ENCODE measurements around the gene MED23.
"Not testable (repeated sequence)": the region's sequence is repeated elsewhere in the genome, so short reads cannot be mapped to it uniquely, and the experiment has no call there.

MED23 gene

GRCh38 chr6:131568726-131569125 lies 59.3 kb downstream of the MED23 start:
- DNase-seq, result no peak

GRCh38 chr6:131565056-131565455 lies 63.0 kb downstream of the MED23 start:
- DNase-seq, result no peak

GRCh38 chr6:131561925-131562707 lies 65.9 kb downstream of the MED23 start:
- DNase-seq, result no peak

GRCh38 chr6:131558922-131559321 lies 69.1 kb downstream of the MED23 start:
- DNase-seq, result no peak

- DNase-seq, result no peak
Observed at GRCh38 chr6:131555992-131556391, 72.0 kb downstream of the MED23 start.

GRCh38 chr6:131552572-131552971 lies 75.5 kb downstream of the MED23 start:
- DNase-seq, result no peak

- no peak for DNase-seq
Observed at GRCh38 chr6:131551902-131552301, 76.1 kb downstream of the MED23 start.

- no peak for DNase-seq
Observed at GRCh38 chr6:131549811-131550210, 78.2 kb downstream of the MED23 start.

- DNase-seq, result no peak
Observed at GRCh38 chr6:131548441-131548840, 79.6 kb downstream of the MED23 start.

- DNase-seq, result no peak
Observed at GRCh38 chr6:131547488-131547887, 80.6 kb downstream of the MED23 start.

- no peak for DNase-seq
Observed at GRCh38 chr6:131545317-131545716, 82.7 kb downstream of the MED23 start.

GRCh38 chr6:131538615-131539014 lies 89.4 kb downstream of the MED23 start:
- not testable (repeated sequence) for DNase-seq

GRCh38 chr6:131532580-131533039 lies 95.4 kb downstream of the MED23 start:
- DNase-seq, result peak in 1 of 4 experiments; percentile 1

GRCh38 chr6:131531681-131532080 lies 96.4 kb downstream of the MED23 start:
- DNase-seq, result not testable (repeated sequence)

- DNase-seq, result not testable (repeated sequence)
Observed at GRCh38 chr6:131530936-131531335, 97.1 kb downstream of the MED23 start.

- no peak for DNase-seq
Observed at GRCh38 chr6:131524695-131525336, 103.2 kb downstream of the MED23 start.

GRCh38 chr6:131523988-131524673 lies 103.9 kb downstream of the MED23 start:
- no peak for DNase-seq
